NOMO-1 (cell line): ENCODE data around the gene SIRPA.

Experiments
- DNase-seq, 2 experiments: peaks; one replicate each; lab custom pipeline; 2025; ENCODE audit not compliant: unreplicated experiment in 2 of 2; lab: John Stamatoyannopoulos, UW

The SIRPA gene

GRCh38 chr20:1973601-1974440, 78.6 kb downstream of the SIRPA start:
- no peak for DNase-seq

GRCh38 chr20:1975291-1975690, 80.1 kb downstream of the SIRPA start:
- DNase-seq = no peak

GRCh38 chr20:1979106-1979778, 84.0 kb downstream of the SIRPA start:
- DNase-seq = no peak

GRCh38 chr20:1982686-1983085, 87.5 kb downstream of the SIRPA start:
- DNase-seq = no peak

- DNase-seq = peak; percentile 15 to 36
Observed at GRCh38 chr20:1983301-1983700, 88.1 kb downstream of the SIRPA start.

GRCh38 chr20:1987826-1988225, 92.6 kb downstream of the SIRPA start:
- DNase-seq = no peak
